OCI-LY7 (cell line): Measurements from ENCODE around the gene AEBP2.
"Not testable (repeated sequence)": the region's sequence is repeated elsewhere in the genome, so short reads cannot be mapped to it uniquely, and the experiment has no call there.

ENCODE experiments used
- CTCF ChIP-seq: fragments of 200-600 bp; sonication (generic); conservative IDR thresholded peaks from 2 replicates; pipeline ENCODE4 v1.5.1; 2014; ENCODE audit warnings: mild to moderate bottlenecking, antibody characterized with exemption, low read length, moderate library complexity, mixed read lengths
- EZH2phosphoT487 ChIP-seq: fragments of 200-600 bp; sonication (generic); IDR thresholded peaks from 2 replicates; pipeline ENCODE4 v1.6.1; 2018; ENCODE audit warnings: low read depth, borderline replicate concordance, mild to moderate bottlenecking, mixed run types, antibody characterized with exemption, low read length, moderate library complexity, mixed read lengths

GRCh38 chr12:19475884-19476505 is 36.7 kb downstream of the AEBP2 start:
- not testable (repeated sequence) for TF ChIP-seq CTCF, EZH2phosphoT487
